T-helper 2 cell treated with Interferon-gamma antibody and Interleukin-4, amounts not matched to agents 5 μg/mL and 100 μg/mL, for 36 hours (primary cell): Measurements from ENCODE around the gene NUP88.

Experiments used
- DNase-seq: peaks from one replicate; pipeline ENCODE4 v3.0.0; 2021; ENCODE audit warnings: low spot score
- H3K27ac Mint-ChIP-seq: one replicate; pipeline ENCODE4 v1.8.0; 2021; ENCODE audit warnings: mild to moderate bottlenecking, mixed read lengths
- H3K27me3 Mint-ChIP-seq: one replicate; pipeline ENCODE4 v1.8.0; 2021; ENCODE audit warnings: low read depth, mixed read lengths
- H3K36me3 Mint-ChIP-seq: one replicate; pipeline ENCODE4 v1.8.0; 2021; ENCODE audit warnings: low read depth, mixed read lengths
- H3K4me1 Mint-ChIP-seq: one replicate; pipeline ENCODE4 v1.8.0; 2021; ENCODE audit warnings: low read depth, mixed read lengths
- H3K4me3 Mint-ChIP-seq: one replicate; pipeline ENCODE4 v1.8.0; 2022; ENCODE audit warnings: mild to moderate bottlenecking, moderate library complexity, mixed read lengths
- H3K9me3 Mint-ChIP-seq: one replicate; pipeline ENCODE4 v1.8.0; 2021; ENCODE audit warnings: mixed read lengths

Gene NUP88

GRCh38 chr17:5405400-5405799 is 14.1 kb downstream of the NUP88 start:
- H3K27me3 Mint-ChIP-seq, result no peaks in the 10 kb centered on the region
- H3K9me3 Mint-ChIP-seq, result no peaks in the 10 kb centered on the region
- DNase-seq, result no peak
- H3K27ac Mint-ChIP-seq, result no peak overlapping the region
- peaks cover 6% of the 10 kb centered on the region for H3K4me1 Mint-ChIP-seq
- no peak overlapping the region for H3K4me3 Mint-ChIP-seq
- peaks cover 29% of the 10 kb centered on the region for H3K36me3 Mint-ChIP-seq

GRCh38 chr17:5399767-5400166 is 19.7 kb downstream of the NUP88 start:
- Mint-ChIP-seq H3K4me3 (no peak overlapping the region), H3K36me3 (peaks cover 58% of the 10 kb centered on the region), H3K9me3 (no peaks in the 10 kb centered on the region), H3K27me3 (no peaks in the 10 kb centered on the region), H3K27ac (no peak overlapping the region), H3K4me1 (no peaks in the 10 kb centered on the region)
- DNase-seq, result no peak

- H3K4me1 Mint-ChIP-seq, result no peaks in the 10 kb centered on the region
- H3K36me3 Mint-ChIP-seq, result peaks cover 61% of the 10 kb centered on the region
- H3K27me3 Mint-ChIP-seq, result no peaks in the 10 kb centered on the region
- H3K4me3 Mint-ChIP-seq, result no peak overlapping the region
- no peak for DNase-seq
- no peaks in the 10 kb centered on the region for H3K9me3 Mint-ChIP-seq
- H3K27ac Mint-ChIP-seq, result no peak overlapping the region
Observed at GRCh38 chr17:5396612-5397011, 22.9 kb downstream of the NUP88 start.

- DNase-seq, result no peak
- Mint-ChIP-seq H3K27me3 (no peaks in the 10 kb centered on the region), H3K4me1 (peaks cover 2% of the 10 kb centered on the region), H3K36me3 (peaks cover 59% of the 10 kb centered on the region), H3K9me3 (no peaks in the 10 kb centered on the region), H3K4me3 (no peak overlapping the region), H3K27ac (no peak overlapping the region)
Observed at GRCh38 chr17:5391678-5392077, 27.8 kb downstream of the NUP88 start.

GRCh38 chr17:5381542-5381941 is 37.9 kb downstream of the NUP88 start:
- peaks cover 66% of the 10 kb centered on the region for H3K36me3 Mint-ChIP-seq
- H3K4me3 Mint-ChIP-seq, result no peak overlapping the region
- peak overlapping the region; percentile 1 for H3K27ac Mint-ChIP-seq

GRCh38 chr17:5380491-5381135 is 38.8 kb downstream of the NUP88 start:
- peaks cover 66% of the 10 kb centered on the region for H3K36me3 Mint-ChIP-seq
- H3K27me3 Mint-ChIP-seq, result no peaks in the 10 kb centered on the region
- H3K9me3 Mint-ChIP-seq, result no peaks in the 10 kb centered on the region
- no peak overlapping the region for H3K4me3 Mint-ChIP-seq
- H3K4me1 Mint-ChIP-seq, result no peaks in the 10 kb centered on the region
- no peak for DNase-seq
- no peak overlapping the region for H3K27ac Mint-ChIP-seq

More at GRCh38 chr17:5381542-5381941, 37.9 kb downstream of the NUP88 start:
- H3K27me3 Mint-ChIP-seq, result no peaks in the 10 kb centered on the region
- H3K9me3 Mint-ChIP-seq, result no peaks in the 10 kb centered on the region
- DNase-seq, result no peak
- H3K4me1 Mint-ChIP-seq, result no peaks in the 10 kb centered on the region

- Mint-ChIP-seq H3K36me3 (peaks cover 68% of the 10 kb centered on the region), H3K27me3 (no peaks in the 10 kb centered on the region), H3K4me3 (no peak overlapping the region), H3K9me3 (no peaks in the 10 kb centered on the region), H3K27ac (no peak overlapping the region), H3K4me1 (no peaks in the 10 kb centered on the region)
- DNase-seq, result no peak
Observed at GRCh38 chr17:5379351-5380107, 39.9 kb downstream of the NUP88 start.

- DNase-seq, result no peak
- H3K4me1 Mint-ChIP-seq, result no peaks in the 10 kb centered on the region
- H3K4me3 Mint-ChIP-seq, result no peak overlapping the region
- no peaks in the 10 kb centered on the region for H3K27me3 Mint-ChIP-seq
- H3K36me3 Mint-ChIP-seq, result peaks cover 61% of the 10 kb centered on the region
- H3K9me3 Mint-ChIP-seq, result no peaks in the 10 kb centered on the region
- H3K27ac Mint-ChIP-seq, result peak overlapping the region; percentile 40
Observed at GRCh38 chr17:5378566-5379207, 40.8 kb downstream of the NUP88 start.

GRCh38 chr17:5373112-5373511 is 46.4 kb downstream of the NUP88 start:
- peaks cover 1% of the 10 kb centered on the region for H3K4me1 Mint-ChIP-seq
- no peak overlapping the region for H3K27ac Mint-ChIP-seq
- no peaks in the 10 kb centered on the region for H3K27me3 Mint-ChIP-seq

GRCh38 chr17:5370411-5370810 is 49.1 kb downstream of the NUP88 start:
- H3K4me3 Mint-ChIP-seq, result no peak overlapping the region
- H3K27ac Mint-ChIP-seq, result no peak overlapping the region
- DNase-seq, result no peak
- H3K36me3 Mint-ChIP-seq, result peaks cover 37% of the 10 kb centered on the region
- peaks cover 1% of the 10 kb centered on the region for H3K4me1 Mint-ChIP-seq
- no peaks in the 10 kb centered on the region for H3K27me3 Mint-ChIP-seq
- H3K9me3 Mint-ChIP-seq, result no peaks in the 10 kb centered on the region

More at GRCh38 chr17:5373112-5373511, 46.4 kb downstream of the NUP88 start:
- DNase-seq, result no peak
- Mint-ChIP-seq H3K36me3 (peaks cover 40% of the 10 kb centered on the region), H3K9me3 (no peaks in the 10 kb centered on the region), H3K4me3 (no peak overlapping the region)

GRCh38 chr17:5365831-5366230 is 53.6 kb downstream of the NUP88 start:
- Mint-ChIP-seq H3K4me3 (no peak overlapping the region), H3K9me3 (no peaks in the 10 kb centered on the region), H3K36me3 (peaks cover 38% of the 10 kb centered on the region), H3K27me3 (no peaks in the 10 kb centered on the region), H3K4me1 (no peaks in the 10 kb centered on the region), H3K27ac (no peak overlapping the region)
- no peak for DNase-seq

- Mint-ChIP-seq H3K9me3 (no peaks in the 10 kb centered on the region), H3K4me3 (no peak overlapping the region), H3K27ac (no peak overlapping the region), H3K27me3 (no peaks in the 10 kb centered on the region), H3K4me1 (no peaks in the 10 kb centered on the region), H3K36me3 (peaks cover 36% of the 10 kb centered on the region)
- DNase-seq, result no peak
Observed at GRCh38 chr17:5364696-5365095, 54.8 kb downstream of the NUP88 start.

- DNase-seq, result no peak
Observed at GRCh38 chr17:5364156-5364555, 55.3 kb downstream of the NUP88 start.

GRCh38 chr17:5362162-5362811 is 57.2 kb downstream of the NUP88 start:
- no peaks in the 10 kb centered on the region for H3K27me3 Mint-ChIP-seq
- H3K36me3 Mint-ChIP-seq, result peaks cover 31% of the 10 kb centered on the region
- H3K27ac Mint-ChIP-seq, result no peak overlapping the region

More at GRCh38 chr17:5364156-5364555, 55.3 kb downstream of the NUP88 start:
- H3K27ac Mint-ChIP-seq, result no peak overlapping the region
- no peak overlapping the region for H3K4me3 Mint-ChIP-seq
- no peaks in the 10 kb centered on the region for H3K9me3 Mint-ChIP-seq
- H3K27me3 Mint-ChIP-seq, result no peaks in the 10 kb centered on the region
- no peaks in the 10 kb centered on the region for H3K4me1 Mint-ChIP-seq
- peaks cover 33% of the 10 kb centered on the region for H3K36me3 Mint-ChIP-seq

More at GRCh38 chr17:5362162-5362811, 57.2 kb downstream of the NUP88 start:
- no peak for DNase-seq
- Mint-ChIP-seq H3K9me3 (no peaks in the 10 kb centered on the region), H3K4me1 (no peaks in the 10 kb centered on the region), H3K4me3 (no peak overlapping the region)
